Large intestine (tissue), 3 donors: Measurements from ENCODE around the gene USP24. TPM values are rescaled to one million over a fixed set of nuclear protein-coding genes. Genes with fewer than 3 reads are reported as not detected.
"Not testable (repeated sequence)": the region's sequence is repeated elsewhere in the genome, so short reads cannot be mapped to it uniquely, and the experiment has no call there.

Source experiments
- DNase-seq, 2 donors: peaks; one replicate each; pipeline versions ENCODE4 v3.0.0 to v3.0.0-alpha.2; 2013
- H3K27ac ChIP-seq: one replicate; pipeline ENCODE4 v1.5.1; 2013; ENCODE audit warnings: low read length
- H3K27me3 ChIP-seq: 2 replicates; pipeline ENCODE4 v1.6.1; 2013; ENCODE audit warnings: low read length; ENCODE audit not compliant: control insufficient read depth, insufficient read depth
- H3K36me3 ChIP-seq: 2 replicates; pipeline ENCODE4 v1.6.1; 2013; ENCODE audit warnings: low read length; ENCODE audit not compliant: control insufficient read depth, insufficient read depth
- H3K4me1 ChIP-seq: one replicate; pipeline ENCODE4 v1.6.1; 2013; ENCODE audit warnings: low read length; ENCODE audit not compliant: control insufficient read depth, insufficient read depth
- H3K4me3 ChIP-seq: one replicate; pipeline ENCODE4 v1.5.1; 2013; ENCODE audit warnings: low read length
- H3K9me3 ChIP-seq: one replicate; pipeline ENCODE4 v1.6.1; 2013; ENCODE audit warnings: mild to moderate bottlenecking, low read depth, low read length, moderate library complexity; ENCODE audit not compliant: control insufficient read depth
- WGBS: methylation state at CpG from one replicate; pipeline ENCODE4 v1.1.5; 2013; ENCODE audit warnings: low lambda C conversion rate; ENCODE audit not compliant: insufficient coverage; 5-methylcytosine and 5-hydroxymethylcytosine counted together
- polyA plus RNA-seq: library from polyadenylated mRNA; unstranded; fragments of 120-200 nt; gene quantifications from one replicate; pipeline ENCODE4 v1.2.1, GENCODE V29; 2013

USP24 gene
- polyA plus RNA-seq, 1 donor, result 37.6 TPM

GRCh38 chr1:55040083-55040932, 174.9 kb downstream of the USP24 start:
- DNase-seq, result peak in 1 of 2 donors; percentile 44
- Histone ChIP-seq H3K9me3 (peaks cover 8% of the 10 kb centered on the region), H3K4me1 (peaks cover 22% of the 10 kb centered on the region), H3K27ac (no peak overlapping the region), H3K27me3 (peaks cover 43% of the 10 kb centered on the region), H3K36me3 (no peaks in the 10 kb centered on the region), H3K4me3 (peak overlapping the region; percentile 32)
- 0% methylated on average over 3 of the region's 49 CpGs for WGBS

DNA sequence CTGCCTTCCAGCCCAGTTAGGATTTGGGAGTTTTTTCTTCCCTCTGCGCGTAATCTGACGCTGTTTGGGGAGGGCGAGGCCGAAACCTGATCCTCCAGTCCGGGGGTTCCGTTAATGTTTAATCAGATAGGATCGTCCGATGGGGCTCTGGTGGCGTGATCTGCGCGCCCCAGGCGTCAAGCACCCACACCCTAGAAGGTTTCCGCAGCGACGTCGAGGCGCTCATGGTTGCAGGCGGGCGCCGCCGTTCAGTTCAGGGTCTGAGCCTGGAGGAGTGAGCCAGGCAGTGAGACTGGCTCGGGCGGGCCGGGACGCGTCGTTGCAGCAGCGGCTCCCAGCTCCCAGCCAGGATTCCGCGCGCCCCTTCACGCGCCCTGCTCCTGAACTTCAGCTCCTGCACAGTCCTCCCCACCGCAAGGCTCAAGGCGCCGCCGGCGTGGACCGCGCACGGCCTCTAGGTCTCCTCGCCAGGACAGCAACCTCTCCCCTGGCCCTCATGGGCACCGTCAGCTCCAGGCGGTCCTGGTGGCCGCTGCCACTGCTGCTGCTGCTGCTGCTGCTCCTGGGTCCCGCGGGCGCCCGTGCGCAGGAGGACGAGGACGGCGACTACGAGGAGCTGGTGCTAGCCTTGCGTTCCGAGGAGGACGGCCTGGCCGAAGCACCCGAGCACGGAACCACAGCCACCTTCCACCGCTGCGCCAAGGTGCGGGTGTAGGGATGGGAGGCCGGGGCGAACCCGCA, 175.7 kb downstream of the USP24 start, which contains the start of gene PCSK9:
TSS of gene PCSK9 (plus strand) at position 207 of the 741 bp plus-strand sequence. CDS start at position 497, 290 bp downstream.
- peak; percentile 40 to 72 for DNase-seq
- peaks cover 43% of the 10 kb centered on the region for H3K27me3 ChIP-seq
- no peaks in the 10 kb centered on the region for H3K36me3 ChIP-seq
- no peak within 1 kb of the TSS for H3K27ac ChIP-seq
- WGBS, result no CpG with 5 or more reads among the region's 67 CpGs
- H3K4me3 ChIP-seq, result peak within 1 kb of the TSS; percentile 32
- peaks cover 22% of the 10 kb centered on the region for H3K4me1 ChIP-seq
- peaks cover 8% of the 10 kb centered on the region for H3K9me3 ChIP-seq

GRCh38 chr1:55038974-55039341, 176.2 kb downstream of the USP24 start:
- DNase-seq, result no peak
- no peak overlapping the region for H3K27ac ChIP-seq
- H3K9me3 ChIP-seq, result peaks cover 8% of the 10 kb centered on the region
- H3K4me1 ChIP-seq, result peaks cover 22% of the 10 kb centered on the region
- H3K4me3 ChIP-seq, result no peak overlapping the region
- H3K36me3 ChIP-seq, result no peaks in the 10 kb centered on the region
- no CpG with 5 or more reads among the region's 9 CpGs for WGBS
- H3K27me3 ChIP-seq, result peaks cover 43% of the 10 kb centered on the region

- peaks cover 22% of the 10 kb centered on the region for H3K4me1 ChIP-seq
- no peak for DNase-seq
- WGBS, result 100% methylated on average over 2 of the region's 3 CpGs
These were observed 176.7 kb downstream of the USP24 start for GRCh38 chr1:55038552-55038838.

GRCh38 chr1:55037733-55038551, 177.2 kb downstream of the USP24 start:
- no peak for DNase-seq
- Histone ChIP-seq H3K4me1 (peaks cover 25% of the 10 kb centered on the region), H3K27ac (no peak overlapping the region), H3K9me3 (peaks cover 8% of the 10 kb centered on the region), H3K36me3 (no peaks in the 10 kb centered on the region), H3K27me3 (peaks cover 43% of the 10 kb centered on the region), H3K4me3 (no peak overlapping the region)
- WGBS, result no CpG with 5 or more reads among the region's 8 CpGs

More at GRCh38 chr1:55038552-55038838, 176.7 kb downstream of the USP24 start:
- peaks cover 43% of the 10 kb centered on the region for H3K27me3 ChIP-seq
- H3K9me3 ChIP-seq, result peaks cover 8% of the 10 kb centered on the region
- no peak overlapping the region for H3K4me3 ChIP-seq
- H3K27ac ChIP-seq, result no peak overlapping the region
- no peaks in the 10 kb centered on the region for H3K36me3 ChIP-seq

DNA sequence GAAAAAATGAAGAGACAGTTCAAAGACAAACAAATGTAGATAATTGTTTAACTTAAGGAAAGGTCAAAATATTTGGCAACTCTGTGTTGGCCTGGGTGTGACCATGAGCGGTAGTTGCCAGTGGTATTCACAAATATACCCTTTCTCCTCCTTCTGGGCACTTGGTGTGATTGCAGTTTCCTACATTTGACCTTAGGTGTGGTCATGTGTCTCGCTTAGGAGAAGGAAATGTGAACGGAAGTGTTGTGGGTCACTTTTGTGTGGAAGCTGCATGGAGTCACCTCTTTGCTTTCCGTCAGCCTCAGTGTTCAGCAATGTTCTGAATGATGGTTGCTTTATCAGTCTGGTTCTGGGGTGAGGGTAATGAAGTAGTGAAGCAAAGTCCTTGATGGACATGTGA, 179.3 kb downstream of the USP24 start:
- Histone ChIP-seq H3K4me3 (no peak overlapping the region), H3K36me3 (no peaks in the 10 kb centered on the region), H3K27me3 (peaks cover 35% of the 10 kb centered on the region), H3K27ac (no peak overlapping the region), H3K9me3 (peaks cover 8% of the 10 kb centered on the region), H3K4me1 (peaks cover 24% of the 10 kb centered on the region)
- no peak for DNase-seq
- no CpG with 5 or more reads among the region's 4 CpGs for WGBS

DNA sequence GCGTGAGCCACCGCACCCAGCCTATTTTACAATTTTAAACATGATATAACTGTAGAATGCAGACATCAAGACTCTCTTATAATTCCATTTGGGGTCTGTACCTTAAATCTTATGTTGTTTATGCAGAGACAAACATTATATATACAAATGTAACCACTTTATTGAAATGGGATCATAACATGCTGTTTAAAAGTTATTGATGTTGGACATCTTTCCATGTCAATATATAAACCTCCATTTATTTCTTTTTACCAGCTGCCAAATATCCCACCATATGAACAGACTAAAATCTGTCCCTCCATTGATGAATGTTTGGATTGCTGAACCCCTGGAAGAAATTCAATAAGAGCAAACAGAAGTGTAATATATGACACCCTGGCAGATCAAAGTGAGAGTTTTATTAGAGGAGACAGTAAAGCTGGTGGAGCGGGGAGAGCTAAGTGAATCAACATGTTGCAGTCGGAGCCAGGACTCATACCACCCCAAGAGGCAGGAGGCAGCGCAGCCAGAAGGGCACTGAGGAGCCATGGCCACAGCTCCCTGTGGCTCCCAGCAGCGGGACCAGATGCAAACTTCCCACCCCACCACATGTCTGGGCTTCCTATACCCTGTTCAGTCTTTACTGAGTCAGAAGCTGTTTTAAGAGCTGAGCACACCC, 180.6 kb downstream of the USP24 start:
- no CpG with 5 or more reads among the region's 6 CpGs for WGBS
- Histone ChIP-seq H3K9me3 (peaks cover 2% of the 10 kb centered on the region), H3K27me3 (peaks cover 22% of the 10 kb centered on the region), H3K27ac (no peak overlapping the region), H3K4me3 (no peak overlapping the region), H3K4me1 (peaks cover 11% of the 10 kb centered on the region), H3K36me3 (no peaks in the 10 kb centered on the region)
- no peak for DNase-seq

- Histone ChIP-seq H3K27me3 (peaks cover 9% of the 10 kb centered on the region), H3K36me3 (no peaks in the 10 kb centered on the region), H3K4me1 (peaks cover 4% of the 10 kb centered on the region), H3K9me3 (no peaks in the 10 kb centered on the region), H3K4me3 (no peak overlapping the region), H3K27ac (no peak overlapping the region)
- 72% methylated on average over 3 of the region's 7 CpGs for WGBS
- no peak for DNase-seq
These were observed 181.9 kb downstream of the USP24 start for GRCh38 chr1:55033265-55033614.

DNA sequence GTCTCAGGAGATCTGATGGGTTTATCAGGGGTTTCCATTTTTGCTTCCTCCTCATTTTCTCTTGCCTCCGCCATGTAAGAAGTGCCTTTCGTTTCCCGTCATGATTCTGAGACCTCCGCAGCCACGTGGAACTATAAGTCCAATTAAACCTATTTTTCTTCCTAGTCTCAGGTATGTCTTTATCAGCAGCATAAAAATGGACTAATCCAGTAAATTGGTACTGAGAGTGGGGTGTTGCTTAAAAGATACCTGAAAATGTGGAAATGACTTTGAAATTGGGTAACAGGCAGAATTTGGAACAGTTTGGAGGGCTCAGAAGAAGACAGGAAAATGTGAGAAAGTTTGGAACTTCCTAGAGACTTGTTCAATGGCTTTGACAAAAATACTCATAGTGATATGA, 184.1 kb downstream of the USP24 start:
- H3K4me1 ChIP-seq, H3K36me3 ChIP-seq, H3K27ac ChIP-seq, H3K9me3 ChIP-seq, H3K4me3 ChIP-seq, H3K27me3 ChIP-seq, DNase-seq: not testable (repeated sequence)
- no CpG with 5 or more reads among the region's 5 CpGs for WGBS

GRCh38 chr1:55026682-55027081, 188.5 kb downstream of the USP24 start:
- H3K27ac ChIP-seq, DNase-seq, H3K36me3 ChIP-seq, H3K4me3 ChIP-seq, H3K9me3 ChIP-seq, H3K4me1 ChIP-seq, H3K27me3 ChIP-seq: not testable (repeated sequence)
- WGBS, result no CpG with 5 or more reads among the region's 3 CpGs
